Uterus (tissue), 2 donors: ENCODE data around the gene CDKAL1.

Experiments used
- CTCF ChIP-seq, 4 experiments: fragments of 200-600 bp in 2 of 4; fragments of 450-650 bp in 2 of 4; sonication (generic) in 2 of 4; IDR thresholded peaks; one replicate each; pipeline ENCODE4 v1.5.1; 2016 to 2019; ENCODE audit warnings: antibody characterized with exemption in 4 of 4, mild to moderate bottlenecking in 2 of 4, moderate library complexity in 1 of 4
- POLR2A ChIP-seq, 2 donors: fragments of 450-650 bp; IDR thresholded peaks; one replicate each; pipeline ENCODE4 v1.6.1; 2016; ENCODE audit warnings: antibody characterized with exemption in 2 of 2, mild to moderate bottlenecking in 1 of 2, moderate library complexity in 1 of 2

GRCh38 chr6:21273451-21273850 is 739.2 kb downstream of the CDKAL1 start:
- TF ChIP-seq CTCF (IDR thresholded peaks at IDR 0.05), result no peak
- TF ChIP-seq POLR2A (IDR thresholded peaks at IDR 0.05), result no peak
